ENCODE data around the gene CNTN4.

CNTN4 gene

GRCh38 chr3:2266606-2267005 lies 167.9 kb downstream of the CNTN4 start:
- no peak for DNase-seq (ENCODE audit: low read depth in 2 of 2)

GRCh38 chr3:2268779-2269178 lies 170.1 kb downstream of the CNTN4 start:
- DNase-seq (ENCODE audit: low read depth in 2 of 2), result no peak

- no peak for DNase-seq (ENCODE audit: low read depth in 2 of 2)
Observed at GRCh38 chr3:2274526-2274925, 175.9 kb downstream of the CNTN4 start.

DNA sequence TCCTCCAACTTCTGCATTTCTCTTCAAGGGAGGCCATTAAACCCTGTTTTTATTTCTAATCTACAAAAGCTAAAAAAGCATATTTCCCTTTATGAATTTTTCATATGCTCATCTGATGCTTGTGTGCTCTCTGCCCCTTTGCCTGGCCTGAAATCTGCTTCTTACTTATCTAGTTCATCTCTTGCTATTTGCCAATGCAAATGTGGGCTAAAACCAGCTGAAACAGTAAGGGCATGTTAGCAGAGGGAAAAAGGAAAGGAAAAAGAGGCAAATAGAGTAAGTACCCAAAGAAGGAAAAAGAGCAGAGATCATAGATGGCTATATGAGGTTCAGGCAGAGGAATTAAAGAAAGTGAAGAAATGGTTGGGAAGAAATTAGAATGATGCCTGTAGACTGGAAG lies 185.2 kb downstream of the CNTN4 start:
- DNase-seq (ENCODE audit: low read depth in 2 of 2), result no peak

DNA sequence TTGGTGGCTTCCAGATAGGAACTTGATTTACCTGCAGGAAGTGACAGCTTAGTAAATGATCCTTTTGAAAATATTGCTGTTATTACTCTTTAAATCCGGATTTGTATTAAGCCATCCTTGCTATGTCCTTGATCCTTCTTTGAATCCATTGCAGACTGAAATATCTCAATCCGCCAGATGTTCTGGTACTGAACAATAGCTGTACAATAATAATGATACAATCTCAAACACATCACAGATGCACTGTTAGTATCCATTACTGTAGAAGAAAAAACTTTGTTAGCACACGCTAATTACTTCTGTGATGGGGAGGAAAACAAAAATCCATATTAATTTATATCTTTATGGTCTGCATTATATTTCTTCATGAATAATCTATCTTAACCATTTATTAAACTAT lies 202.3 kb downstream of the CNTN4 start:
- no peak for DNase-seq (ENCODE audit: low read depth in 2 of 2)

- DNase-seq (ENCODE audit: low read depth in 2 of 2), result no peak
Observed at GRCh38 chr3:2301361-2301760, 202.7 kb downstream of the CNTN4 start.

GRCh38 chr3:2303566-2303965 lies 204.9 kb downstream of the CNTN4 start:
- DNase-seq (ENCODE audit: low read depth in 2 of 2), result no peak

DNA sequence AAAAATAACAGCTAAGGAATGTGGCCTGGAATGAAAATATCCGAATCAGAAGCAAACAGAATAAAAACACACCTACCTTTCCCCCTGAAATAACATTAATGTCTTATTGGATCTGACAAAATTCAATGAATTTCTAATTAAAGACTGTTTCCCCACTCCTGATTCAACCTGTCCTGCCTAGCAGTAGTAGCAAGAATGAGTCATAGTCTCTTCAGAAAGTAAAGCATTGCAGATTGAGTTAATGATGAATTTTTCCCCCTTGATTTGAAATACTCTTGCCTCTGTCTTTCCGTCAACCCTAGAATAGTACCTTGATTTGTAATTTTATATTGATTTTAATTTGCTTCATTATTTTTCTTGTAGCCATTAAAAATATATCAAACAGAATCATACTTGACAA lies 212.4 kb downstream of the CNTN4 start:
- no peak for DNase-seq (ENCODE audit: low read depth in 2 of 2)

DNA sequence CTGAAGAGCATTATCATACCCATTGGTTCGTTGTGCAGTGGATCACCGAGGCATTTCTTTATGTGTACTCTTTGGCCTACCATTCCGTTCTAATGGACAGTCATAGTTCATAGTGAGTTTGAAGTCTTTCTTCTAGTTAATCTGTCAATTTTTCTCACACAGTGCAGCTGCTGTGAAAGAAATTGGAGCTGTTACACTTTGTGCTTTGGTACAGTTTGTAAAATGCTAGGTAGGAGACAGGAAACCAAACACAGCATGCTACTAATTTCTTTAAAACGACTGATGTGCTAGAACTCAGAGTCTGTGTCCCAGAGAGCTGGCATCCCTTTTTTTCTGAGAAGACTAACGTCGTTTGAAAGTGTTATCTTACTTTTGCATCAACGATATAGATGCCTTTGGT lies 218.9 kb downstream of the CNTN4 start:
- DNase-seq (ENCODE audit: low read depth in 2 of 2), result no peak

GRCh38 chr3:2334921-2335320 lies 236.3 kb downstream of the CNTN4 start:
- no peak for DNase-seq (ENCODE audit: low read depth in 2 of 2)

DNA sequence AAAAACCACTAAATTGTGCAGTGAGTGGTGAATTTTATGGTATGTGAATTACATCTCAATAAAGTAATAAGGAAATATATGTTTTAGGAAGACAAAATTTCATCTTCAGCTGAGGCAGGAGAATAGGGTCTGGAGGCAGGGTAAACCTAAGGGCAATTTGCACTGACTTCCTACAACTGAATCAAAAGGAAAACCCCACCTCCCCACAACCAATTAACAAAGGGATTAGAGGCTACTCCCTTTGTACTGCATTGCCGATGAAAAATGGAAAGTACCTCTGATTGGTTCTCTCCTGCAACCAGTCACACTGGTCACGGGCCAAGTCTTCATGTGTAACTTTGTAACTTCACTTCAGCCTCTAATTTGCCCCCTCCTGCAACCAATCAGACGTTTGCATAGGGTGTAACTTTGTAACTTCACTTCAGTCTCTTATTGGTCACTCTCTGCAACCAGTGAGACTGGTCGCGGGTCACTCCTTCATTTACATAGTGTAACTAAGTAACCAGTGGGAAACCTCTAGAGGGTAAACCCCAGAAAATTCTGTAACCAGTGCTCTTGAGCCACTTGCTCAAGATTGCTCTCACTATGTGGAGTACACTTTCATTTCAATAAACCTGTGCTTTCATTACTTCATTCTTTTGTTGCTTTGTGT lies 244.5 kb downstream of the CNTN4 start:
- DNase-seq (ENCODE audit: low read depth in 2 of 2), result no peak

DNA sequence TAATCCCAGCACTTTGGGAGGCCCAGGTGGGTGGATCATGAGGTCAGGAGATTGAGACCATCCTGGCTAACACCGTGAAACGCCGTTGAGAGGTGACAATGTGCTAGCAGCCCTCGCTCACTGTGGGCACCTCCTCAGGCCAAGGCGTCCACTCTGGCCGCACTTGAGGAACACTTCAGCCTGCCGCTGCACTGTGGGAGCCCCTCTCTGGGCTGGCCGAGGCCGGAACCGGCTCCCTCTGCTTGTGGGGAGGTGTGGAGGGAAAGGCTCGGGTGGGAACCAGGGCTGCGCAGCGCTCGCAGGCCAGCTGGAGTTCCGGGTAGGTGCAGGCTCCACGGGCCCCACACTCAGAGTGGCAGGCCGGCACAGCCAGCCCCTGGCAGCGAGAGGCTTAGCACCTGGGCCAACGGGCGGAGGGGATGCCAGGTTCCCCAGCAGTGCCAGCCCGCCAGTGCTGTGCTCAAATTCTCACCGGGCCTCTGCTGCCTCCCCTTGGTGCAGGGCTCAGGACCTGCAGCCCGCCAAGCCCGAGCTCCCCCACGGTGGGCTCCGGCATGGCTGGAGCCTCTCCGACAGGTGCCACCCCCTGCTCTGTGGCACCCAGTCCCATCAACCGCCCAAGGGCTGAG lies 253.6 kb downstream of the CNTN4 start:
- no peak for DNase-seq (ENCODE audit: low read depth in 2 of 2)

DNA sequence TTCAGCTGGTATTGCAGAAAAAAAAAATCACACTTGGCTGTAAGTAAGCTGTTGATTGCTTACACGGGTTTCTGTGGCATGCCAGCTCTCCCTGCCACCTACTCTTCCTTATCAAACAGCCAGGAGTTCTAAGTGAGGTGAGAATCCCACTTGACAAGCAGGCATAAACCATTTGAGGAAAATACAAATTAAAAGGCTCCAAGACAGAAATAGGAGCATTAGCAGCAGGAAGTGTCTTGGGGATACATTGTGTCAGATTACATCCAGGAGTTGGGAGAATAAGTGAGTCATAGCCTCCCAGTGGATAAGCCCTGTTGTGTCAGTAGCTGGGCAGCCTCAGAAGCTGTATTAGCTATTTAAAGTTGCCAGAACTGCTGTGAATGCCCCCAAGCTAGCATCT lies 256.0 kb downstream of the CNTN4 start:
- no peak for DNase-seq (ENCODE audit: low read depth in 2 of 2)

- DNase-seq (ENCODE audit: low read depth in 2 of 2), result no peak
Observed at GRCh38 chr3:2356298-2356950, 257.8 kb downstream of the CNTN4 start.

DNA sequence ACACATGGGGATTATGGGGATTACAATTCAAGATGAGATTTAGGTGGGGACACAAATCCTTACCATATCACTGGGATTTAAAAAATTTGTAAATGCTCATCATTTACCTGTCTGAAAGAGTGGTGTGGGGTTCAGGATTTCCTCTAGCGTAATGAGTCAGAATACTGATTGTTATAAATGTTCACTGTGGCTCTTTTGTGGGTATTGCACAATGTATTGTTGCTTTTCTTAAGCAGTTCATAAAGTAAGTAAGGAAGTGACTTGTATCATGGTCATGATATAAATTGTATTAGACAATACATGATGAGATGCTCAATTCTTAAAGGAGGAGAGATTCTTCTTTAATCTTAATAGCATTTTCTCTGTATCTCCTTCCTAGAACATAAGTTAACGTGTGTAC lies 262.1 kb downstream of the CNTN4 start:
- no peak for DNase-seq (ENCODE audit: low read depth in 2 of 2)

GRCh38 chr3:2362122-2362521 lies 263.5 kb downstream of the CNTN4 start:
- DNase-seq (ENCODE audit: low read depth in 2 of 2), result no peak

GRCh38 chr3:2363854-2364253 lies 265.2 kb downstream of the CNTN4 start:
- DNase-seq (ENCODE audit: low read depth in 2 of 2), result no peak

DNA sequence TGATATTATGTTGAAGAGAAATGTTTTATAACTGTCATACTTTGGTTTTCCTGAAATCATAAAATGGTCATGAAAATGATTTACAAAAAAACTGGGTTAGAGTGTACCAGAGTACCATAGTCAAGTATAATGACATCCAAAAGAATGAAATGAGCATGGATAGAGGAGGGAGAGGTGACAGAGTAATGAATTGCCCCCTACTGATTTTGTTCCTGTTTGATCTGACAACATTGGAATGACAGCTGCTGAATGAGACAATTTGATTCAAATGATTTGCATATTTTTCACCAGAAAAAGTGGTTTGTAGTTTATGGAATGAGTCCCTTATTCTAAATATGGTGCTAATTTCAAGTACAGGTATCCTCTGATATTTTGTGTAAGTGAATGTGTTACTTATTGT lies 271.7 kb downstream of the CNTN4 start:
- no peak for DNase-seq (ENCODE audit: low read depth in 2 of 2)

DNA sequence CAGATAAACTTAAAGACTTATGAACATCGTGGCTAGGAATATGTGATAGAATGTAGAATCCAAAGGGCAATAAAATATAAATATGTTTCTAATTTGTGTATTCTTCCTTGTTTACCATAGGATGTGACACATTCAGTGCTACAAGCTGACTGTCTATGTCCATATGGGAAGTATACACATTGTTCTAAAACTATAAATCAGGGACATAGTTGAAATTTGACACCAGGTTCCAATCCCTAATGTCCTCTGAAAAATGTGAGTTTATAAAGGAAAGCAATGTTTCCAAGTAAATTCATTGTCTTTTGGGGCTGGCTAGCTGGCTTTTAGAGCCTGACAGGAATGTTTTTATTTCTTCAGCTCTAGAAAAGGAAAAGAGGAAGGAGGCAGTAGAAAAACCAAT lies 273.6 kb downstream of the CNTN4 start:
- no peak for DNase-seq (ENCODE audit: low read depth in 2 of 2)

- no peak for DNase-seq (ENCODE audit: low read depth in 2 of 2)
Observed at GRCh38 chr3:2375376-2375775, 276.7 kb downstream of the CNTN4 start.

DNA sequence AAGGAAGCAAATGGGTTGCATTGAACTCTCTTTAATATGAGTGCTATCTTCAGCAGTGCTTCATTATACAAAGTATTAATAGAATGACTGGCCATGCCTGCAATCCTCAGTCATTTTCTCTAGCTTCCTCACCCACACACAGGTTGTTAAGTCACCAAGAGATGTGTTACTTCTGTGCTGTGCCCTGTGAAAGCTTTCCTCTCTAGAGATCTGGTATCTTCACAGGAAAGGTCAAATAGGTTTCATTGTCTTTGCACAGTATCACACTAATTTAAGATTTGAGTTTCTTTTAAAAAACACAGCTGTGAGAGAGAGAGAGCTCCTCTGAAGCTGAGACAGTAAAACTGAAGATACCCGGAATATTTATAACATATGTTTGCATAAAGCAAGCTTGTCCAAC lies 278.6 kb downstream of the CNTN4 start:
- no peak for DNase-seq (ENCODE audit: low read depth in 2 of 2)

GRCh38 chr3:2390926-2391532 lies 292.4 kb downstream of the CNTN4 start:
- DNase-seq (ENCODE audit: low read depth in 2 of 2), result no peak

- no peak for DNase-seq (ENCODE audit: low read depth in 2 of 2)
Observed at GRCh38 chr3:2391896-2392295, 293.2 kb downstream of the CNTN4 start.
